Right forelimb (tissue), 1 donor: ENCODE results near the gene PPP2R2B.
"Not testable (repeated sequence)": the region's sequence is repeated elsewhere in the genome, so short reads cannot be mapped to it uniquely, and the experiment has no call there.

Experiments used
- DNase-seq: peaks from one replicate; pipeline ENCODE4 v3.0.0-alpha.2; 2018

The PPP2R2B gene

DNA sequence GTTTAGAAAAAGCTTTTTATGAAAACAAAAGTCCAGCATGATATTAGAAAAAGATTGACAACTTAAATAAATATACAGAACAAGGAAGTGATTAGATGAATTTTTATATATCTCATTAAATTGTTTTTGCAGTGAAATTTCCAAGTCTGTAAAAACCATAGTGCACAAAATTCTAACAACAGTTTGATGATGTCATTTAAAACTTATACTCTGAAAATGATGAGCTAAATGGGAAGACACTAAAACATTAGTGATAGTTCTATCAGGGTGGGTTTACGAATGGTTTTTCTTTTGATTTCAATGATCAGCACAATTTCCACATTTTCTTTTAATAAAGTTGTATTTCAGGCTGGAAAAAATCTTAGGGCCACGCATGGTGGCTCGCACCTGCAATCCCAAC, 236.1 kb downstream of the PPP2R2B start:
- no peak for DNase-seq

GRCh38 chr5:146641941-146642340, 236.6 kb downstream of the PPP2R2B start:
- DNase-seq = no peak

GRCh38 chr5:146640285-146640896, 238.2 kb downstream of the PPP2R2B start:
- DNase-seq = no peak

- no peak for DNase-seq
These were observed 243.1 kb downstream of the PPP2R2B start for GRCh38 chr5:146635443-146635842.

- DNase-seq = no peak
These were observed 245.2 kb downstream of the PPP2R2B start for GRCh38 chr5:146633323-146633764.

DNA sequence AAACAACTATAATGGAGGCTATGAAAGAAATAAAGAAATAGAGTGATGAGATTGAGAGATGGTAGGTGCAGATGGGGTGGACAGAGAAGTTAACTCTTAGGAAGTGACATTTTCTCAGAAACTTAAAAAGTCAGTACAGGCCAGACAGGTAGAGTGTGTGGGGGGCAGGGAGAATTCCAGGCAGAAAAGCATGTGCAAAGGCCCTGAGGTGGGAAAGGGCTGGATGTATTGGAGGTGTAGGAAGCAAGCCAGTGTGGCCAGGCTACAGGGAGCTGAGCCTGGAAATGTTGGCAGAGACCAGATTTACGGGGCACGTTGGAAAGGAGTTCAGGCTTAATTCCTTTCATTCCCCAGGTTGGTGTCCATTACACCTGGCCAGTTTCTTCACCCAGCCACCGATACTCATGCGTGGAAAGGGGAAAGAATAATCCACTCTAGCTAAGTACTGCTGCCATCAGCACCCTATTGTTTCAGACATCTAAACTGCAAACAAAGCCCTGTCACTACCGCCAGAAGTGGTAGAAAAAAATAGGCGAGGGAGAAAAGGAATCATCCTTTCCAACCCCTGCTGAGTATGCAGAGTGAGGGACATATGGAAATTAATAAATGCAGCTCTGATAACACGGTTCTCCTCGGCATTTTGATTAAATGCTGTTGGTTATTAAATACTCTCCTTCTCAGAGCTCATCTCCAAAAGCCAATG, 245.8 kb downstream of the PPP2R2B start:
- no peak for DNase-seq

- no peak for DNase-seq
These were observed 248.1 kb downstream of the PPP2R2B start for GRCh38 chr5:146630472-146630871.

DNA sequence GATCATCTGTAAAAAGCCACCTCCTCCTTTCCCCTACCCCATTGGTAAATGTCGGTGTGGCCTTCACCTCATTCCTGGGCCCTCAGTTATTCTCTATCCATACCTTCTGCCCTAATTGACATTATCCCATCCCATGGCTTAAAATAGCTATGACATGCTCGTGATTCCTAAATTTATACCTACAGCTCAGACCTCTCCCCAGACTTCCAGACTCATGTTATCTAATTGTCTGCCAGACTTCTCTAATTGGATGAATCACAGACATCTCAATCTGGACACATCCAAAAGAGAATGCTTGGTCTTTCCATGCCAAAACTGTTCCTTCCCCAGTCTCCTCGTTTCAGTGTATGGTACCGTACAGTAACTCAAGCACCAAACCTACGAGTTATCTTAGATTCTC, 249.6 kb downstream of the PPP2R2B start:
- DNase-seq = no peak

DNA sequence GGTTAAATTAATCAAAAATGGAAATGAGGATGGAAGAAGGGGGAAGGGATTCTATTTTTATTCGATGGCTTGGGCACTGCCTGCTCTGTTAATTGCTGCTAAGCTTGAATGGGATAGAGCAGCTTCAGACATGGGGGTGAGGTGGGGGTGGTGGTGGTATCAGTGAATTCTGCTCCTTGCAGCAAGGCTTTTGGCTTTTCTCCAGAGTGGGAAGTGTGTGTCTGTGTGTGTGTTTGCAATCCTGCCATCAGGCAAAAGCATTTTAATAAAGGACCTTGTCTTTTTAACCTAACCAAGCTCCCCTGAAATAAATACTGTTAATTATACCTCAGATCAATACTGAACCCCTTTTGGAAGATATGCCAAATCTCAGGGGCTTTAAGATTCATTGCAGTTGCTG, 251.6 kb downstream of the PPP2R2B start:
- no peak for DNase-seq

DNA sequence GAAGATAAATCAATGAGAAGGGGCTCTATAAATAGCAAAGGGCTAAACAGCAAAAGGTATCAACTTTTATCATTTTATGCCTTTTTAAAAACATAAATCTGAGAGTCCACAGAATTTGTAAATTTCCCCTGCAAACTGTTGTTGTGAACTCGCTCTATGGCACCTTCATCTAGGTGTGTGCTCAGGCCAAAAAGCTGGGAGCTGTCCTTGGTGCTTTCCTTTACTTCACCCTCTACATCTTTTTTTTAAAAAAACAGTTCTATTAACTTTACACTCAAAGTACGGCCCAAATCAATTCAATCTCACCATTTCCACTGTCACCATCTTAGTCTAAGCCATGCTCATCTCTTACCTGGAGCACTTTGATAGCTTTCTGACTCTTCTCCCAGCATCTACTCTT, 254.4 kb downstream of the PPP2R2B start:
- no peak for DNase-seq

GRCh38 chr5:146623666-146624065, 254.9 kb downstream of the PPP2R2B start:
- DNase-seq = no peak

- no peak for DNase-seq
These were observed 255.5 kb downstream of the PPP2R2B start for GRCh38 chr5:146623009-146623408.

DNA sequence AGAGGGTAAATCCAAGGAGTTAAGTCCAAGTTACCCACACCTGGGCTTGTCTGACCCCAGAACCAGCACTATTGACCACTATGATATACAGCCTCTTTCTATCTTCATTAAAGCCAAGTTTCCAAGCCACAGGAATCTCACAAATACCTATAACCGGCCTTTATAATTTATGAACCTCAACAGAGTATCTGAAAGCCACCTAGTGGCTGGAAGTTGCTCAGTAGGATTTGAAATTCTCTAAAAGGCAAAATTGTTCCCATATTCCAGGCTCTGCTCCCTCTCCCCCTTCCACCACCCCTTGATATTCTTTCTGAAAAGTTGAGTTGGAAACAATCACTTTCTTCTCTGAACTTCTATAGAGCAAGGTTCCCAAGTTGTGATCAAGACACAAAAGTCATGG, 256.2 kb downstream of the PPP2R2B start:
- DNase-seq = no peak

DNA sequence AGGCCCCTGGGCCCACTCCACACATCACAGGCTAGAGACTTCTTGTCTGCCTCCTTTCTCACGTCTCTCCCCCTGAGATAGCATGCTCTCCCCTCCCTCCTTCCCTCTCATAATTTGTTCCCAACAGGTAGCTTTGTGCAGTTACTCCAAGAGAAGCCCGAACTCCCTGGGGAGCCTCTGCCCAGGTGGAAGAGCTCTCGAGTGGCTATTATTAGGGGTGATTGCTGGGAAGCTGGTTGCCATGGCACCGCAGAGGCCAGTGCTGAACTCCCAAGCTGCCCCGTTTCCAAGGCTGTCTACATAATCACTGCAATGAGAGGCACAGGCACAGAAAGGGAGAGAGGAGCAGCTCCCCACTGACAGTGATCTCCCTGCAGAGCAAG, 257.9 kb downstream of the PPP2R2B start:
- no peak for DNase-seq

- no peak for DNase-seq
These were observed 258.4 kb downstream of the PPP2R2B start for GRCh38 chr5:146620031-146620668.

GRCh38 chr5:146618434-146618833, 260.1 kb downstream of the PPP2R2B start:
- no peak for DNase-seq

- not testable (repeated sequence) for DNase-seq
These were observed 268.8 kb downstream of the PPP2R2B start for GRCh38 chr5:146609731-146610130.

DNA sequence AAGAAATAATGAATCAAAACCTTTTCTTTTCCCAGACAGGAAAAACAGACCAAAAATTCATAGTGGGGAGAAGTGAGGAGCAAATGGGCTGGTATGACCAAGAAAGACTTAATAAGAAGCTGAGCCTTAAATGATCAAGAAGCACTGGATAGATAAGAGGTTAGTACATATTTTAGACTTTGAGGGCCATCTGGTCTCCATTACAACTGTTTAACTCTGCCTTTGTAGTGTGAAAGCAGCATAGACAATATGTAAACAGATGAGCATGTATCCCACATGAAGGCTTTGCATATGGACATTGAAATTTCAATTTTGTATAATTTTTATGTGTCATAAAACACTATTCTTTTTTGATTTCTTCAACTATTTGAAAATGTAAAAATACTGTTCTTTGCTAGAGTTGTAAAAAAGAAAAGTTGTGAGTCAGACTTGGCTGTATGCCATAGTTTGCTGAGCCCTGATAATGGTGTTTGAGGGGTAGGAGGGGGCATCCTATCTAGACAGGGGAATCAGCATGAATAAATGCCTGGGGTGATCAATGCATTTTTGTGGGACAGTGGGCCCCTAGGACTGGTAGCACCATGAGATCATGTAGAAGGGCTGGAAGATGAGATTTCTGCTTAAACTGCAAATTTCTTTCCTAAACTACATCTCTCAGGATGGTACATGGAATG, 270.8 kb downstream of the PPP2R2B start:
- DNase-seq = no peak

DNA sequence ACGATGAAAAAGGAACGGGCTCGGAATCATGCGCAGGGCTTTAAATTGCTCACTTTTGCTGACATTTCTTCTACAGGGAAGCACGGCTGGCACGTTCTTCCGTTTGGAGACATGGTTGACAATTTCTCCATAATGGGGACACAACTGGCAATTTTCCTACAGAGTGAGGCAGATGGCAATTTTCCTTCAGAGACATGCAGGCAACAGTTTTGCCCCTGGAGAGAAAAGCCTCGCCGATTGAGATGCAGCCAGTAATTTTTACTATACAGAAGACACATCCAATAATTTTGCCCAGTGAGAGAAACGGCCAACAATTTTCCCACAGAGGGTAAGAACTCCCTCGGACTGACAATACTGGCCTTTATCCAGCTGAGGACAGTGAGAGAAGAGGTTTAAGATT, 271.7 kb downstream of the PPP2R2B start:
- no peak for DNase-seq

- DNase-seq = no peak
These were observed 278.2 kb downstream of the PPP2R2B start for GRCh38 chr5:146600376-146600775.

DNA sequence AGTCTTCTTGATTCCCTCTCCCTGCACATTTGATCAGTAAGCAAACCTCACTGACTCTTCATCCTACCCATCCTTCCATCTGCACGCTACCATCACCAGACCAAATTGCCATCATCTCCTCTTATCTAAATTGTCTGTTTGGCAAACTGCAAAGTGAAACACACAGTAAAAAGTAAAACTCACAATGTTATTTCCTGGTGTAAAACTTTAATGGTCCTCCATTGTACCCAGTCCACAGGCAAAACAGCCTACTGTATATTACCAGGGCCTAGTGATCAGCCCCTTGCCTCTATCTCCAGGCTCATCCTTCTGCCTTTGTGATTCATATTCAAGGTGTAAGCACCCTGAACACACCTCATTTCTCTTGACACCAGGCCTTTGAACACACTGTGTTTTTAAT, 279.3 kb downstream of the PPP2R2B start:
- no peak for DNase-seq

DNA sequence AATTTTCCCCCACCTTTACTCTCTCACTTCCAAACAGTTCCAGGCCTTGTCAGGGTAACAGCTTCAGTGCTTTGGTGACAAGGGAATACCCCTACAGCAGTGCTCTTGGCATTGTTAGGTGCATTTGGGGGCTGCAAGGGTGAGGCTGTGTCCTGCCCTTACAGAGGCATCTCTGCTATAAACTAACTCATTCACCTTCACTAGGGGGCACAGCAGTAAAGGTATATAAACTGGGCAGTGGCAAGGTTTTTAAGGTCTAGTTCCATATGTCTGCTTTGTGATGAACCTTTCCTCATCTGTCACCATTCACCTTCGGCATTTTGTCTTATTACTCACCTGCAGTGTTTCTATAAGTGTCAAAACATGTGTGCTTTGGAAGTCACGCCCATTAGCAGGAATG, 283.5 kb downstream of the PPP2R2B start:
- no peak for DNase-seq

- DNase-seq = no peak
These were observed 286.2 kb downstream of the PPP2R2B start for GRCh38 chr5:146592352-146592751.

- DNase-seq = no peak
These were observed 289.6 kb downstream of the PPP2R2B start for GRCh38 chr5:146589028-146589345.
